ENCODE results near the gene CEP85L. TPM values are rescaled to one million over a fixed set of nuclear protein-coding genes. Genes with fewer than 3 reads are reported as not detected.

Gene CEP85L
- total RNA-seq, 1 donor from 2014 or later: 6.8 TPM

DNA sequence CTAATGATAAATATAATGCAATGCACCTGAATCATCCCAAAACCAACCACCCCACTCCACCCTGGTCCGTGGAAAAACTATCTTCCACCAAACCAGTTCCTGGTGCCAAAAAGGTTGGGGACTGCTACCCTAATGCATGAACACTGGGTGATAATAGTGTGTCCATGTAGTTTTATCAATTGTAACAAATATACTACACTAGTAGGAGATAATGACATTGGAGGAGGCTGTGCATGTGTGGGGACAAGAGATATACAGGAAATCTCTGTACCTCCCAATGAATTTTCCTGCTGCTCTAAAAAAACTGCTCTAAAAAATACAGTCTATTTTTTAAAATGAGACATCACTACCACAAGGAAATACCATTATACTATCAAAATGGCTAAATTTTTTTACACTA, 20.5 kb downstream of the CEP85L start:
- no peak overlapping the region for H3K4me3 Mint-ChIP-seq (ENCODE audit: low read depth)
- no peaks in the 10 kb centered on the region for H3K27me3 Mint-ChIP-seq
- H3K36me3 Mint-ChIP-seq (ENCODE audit: insufficient read depth): no peaks in the 10 kb centered on the region
- no peaks in the 10 kb centered on the region for H3K4me1 Mint-ChIP-seq (ENCODE audit: low read depth)
- H3K9me3 Mint-ChIP-seq (ENCODE audit: low read depth): peaks cover 6% of the 10 kb centered on the region
- H3K27ac Mint-ChIP-seq: no peak overlapping the region
- TF ChIP-seq, protein P1, sequence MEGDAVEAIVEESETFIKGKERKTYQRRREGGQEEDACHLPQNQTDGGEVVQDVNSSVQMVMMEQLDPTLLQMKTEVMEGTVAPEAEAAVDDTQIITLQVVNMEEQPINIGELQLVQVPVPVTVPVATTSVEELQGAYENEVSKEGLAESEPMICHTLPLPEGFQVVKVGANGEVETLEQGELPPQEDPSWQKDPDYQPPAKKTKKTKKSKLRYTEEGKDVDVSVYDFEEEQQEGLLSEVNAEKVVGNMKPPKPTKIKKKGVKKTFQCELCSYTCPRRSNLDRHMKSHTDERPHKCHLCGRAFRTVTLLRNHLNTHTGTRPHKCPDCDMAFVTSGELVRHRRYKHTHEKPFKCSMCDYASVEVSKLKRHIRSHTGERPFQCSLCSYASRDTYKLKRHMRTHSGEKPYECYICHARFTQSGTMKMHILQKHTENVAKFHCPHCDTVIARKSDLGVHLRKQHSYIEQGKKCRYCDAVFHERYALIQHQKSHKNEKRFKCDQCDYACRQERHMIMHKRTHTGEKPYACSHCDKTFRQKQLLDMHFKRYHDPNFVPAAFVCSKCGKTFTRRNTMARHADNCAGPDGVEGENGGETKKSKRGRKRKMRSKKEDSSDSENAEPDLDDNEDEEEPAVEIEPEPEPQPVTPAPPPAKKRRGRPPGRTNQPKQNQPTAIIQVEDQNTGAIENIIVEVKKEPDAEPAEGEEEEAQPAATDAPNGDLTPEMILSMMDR (IDR thresholded peaks at IDR 0.05; ENCODE audit: unreplicated experiment): no peak
- DNase-seq (ENCODE audit: low spot score, unreplicated experiment): no peak

DNA sequence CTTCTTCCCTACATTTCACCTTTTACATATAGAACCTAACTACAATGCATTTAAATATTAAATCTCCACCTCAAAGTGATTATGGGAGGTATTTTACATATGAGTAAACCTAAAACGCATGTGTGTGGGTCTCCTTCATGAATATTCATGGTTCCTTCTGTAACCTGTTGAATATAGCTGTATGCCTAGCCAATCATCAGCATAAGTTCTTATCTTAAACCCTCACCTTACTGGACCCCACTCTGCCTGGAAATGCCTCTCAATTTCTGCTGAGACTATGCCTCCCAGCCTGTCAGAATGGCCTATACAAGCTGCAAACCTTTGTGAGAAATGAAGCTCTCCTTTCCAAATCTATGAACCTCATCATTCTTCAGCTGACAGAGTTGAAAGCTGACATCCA, 21.3 kb downstream of the CEP85L start:
- Mint-ChIP-seq H3K4me3 (ENCODE audit: low read depth) (no peak overlapping the region), H3K36me3 (ENCODE audit: insufficient read depth) (no peaks in the 10 kb centered on the region), H3K27me3 (no peaks in the 10 kb centered on the region), H3K27ac (no peak overlapping the region), H3K4me1 (ENCODE audit: low read depth) (no peaks in the 10 kb centered on the region), H3K9me3 (ENCODE audit: low read depth) (peaks cover 6% of the 10 kb centered on the region)
- DNase-seq (ENCODE audit: low spot score, unreplicated experiment): no peak
- TF ChIP-seq, protein P1 (IDR thresholded peaks at IDR 0.05; ENCODE audit: unreplicated experiment): no peak

DNA sequence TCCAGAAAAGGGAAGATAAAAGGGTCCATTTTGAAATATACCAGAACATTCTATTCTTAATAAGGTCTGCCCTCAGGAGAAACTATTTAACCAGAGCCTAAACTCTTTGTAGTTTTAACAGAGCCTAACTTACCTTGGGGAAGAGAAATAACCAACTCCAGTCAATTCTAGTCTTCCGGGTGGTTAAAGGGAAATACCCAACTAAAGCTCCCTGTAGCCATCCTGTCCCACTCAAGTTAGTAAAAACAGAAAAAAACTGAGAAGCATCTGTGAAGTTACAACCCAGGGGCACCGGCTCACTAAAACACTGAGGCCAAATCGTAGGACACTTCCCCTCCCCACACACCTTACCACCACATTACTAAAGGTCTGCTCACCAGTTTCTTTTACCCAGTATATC, 23.7 kb downstream of the CEP85L start:
- TF ChIP-seq, protein P1 (IDR thresholded peaks at IDR 0.05; ENCODE audit: unreplicated experiment): no peak
- Mint-ChIP-seq H3K4me3 (ENCODE audit: low read depth) (no peak overlapping the region), H3K9me3 (ENCODE audit: low read depth) (peaks cover 6% of the 10 kb centered on the region)

DNA sequence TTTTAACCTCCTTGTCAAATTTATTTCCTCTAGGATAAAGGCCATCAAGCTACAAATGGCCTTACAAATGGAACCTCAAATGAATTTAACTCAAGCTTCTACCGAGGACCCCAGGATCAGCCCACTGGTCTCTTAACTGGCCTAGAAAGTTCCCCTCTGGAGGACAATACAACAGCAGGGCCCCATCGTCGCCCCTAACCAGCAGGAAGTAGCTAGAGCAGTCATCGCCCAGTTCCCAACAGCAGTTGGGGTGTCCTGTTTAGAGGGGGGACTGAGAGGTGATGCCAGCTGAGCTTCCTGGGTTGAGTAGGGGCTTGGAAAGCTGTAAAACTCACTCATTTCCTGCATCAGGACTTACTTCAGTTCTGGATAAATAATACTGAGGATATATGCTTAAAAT, 25.6 kb downstream of the CEP85L start:
- Mint-ChIP-seq H3K4me3 (ENCODE audit: low read depth) (no peak overlapping the region), H3K4me1 (ENCODE audit: low read depth) (no peaks in the 10 kb centered on the region), H3K27me3 (no peaks in the 10 kb centered on the region), H3K36me3 (ENCODE audit: insufficient read depth) (no peaks in the 10 kb centered on the region), H3K9me3 (ENCODE audit: low read depth) (peaks cover 6% of the 10 kb centered on the region), H3K27ac (no peak overlapping the region)
- DNase-seq (ENCODE audit: low spot score, unreplicated experiment): no peak
- TF ChIP-seq, protein P1 (IDR thresholded peaks at IDR 0.05; ENCODE audit: unreplicated experiment): no peak

More for the DNA sequence above, 23.7 kb downstream of the CEP85L start:
- H3K27ac Mint-ChIP-seq: no peak overlapping the region
- H3K36me3 Mint-ChIP-seq (ENCODE audit: insufficient read depth): no peaks in the 10 kb centered on the region
- no peaks in the 10 kb centered on the region for H3K4me1 Mint-ChIP-seq (ENCODE audit: low read depth)
- no peaks in the 10 kb centered on the region for H3K27me3 Mint-ChIP-seq
- no peak for DNase-seq (ENCODE audit: low spot score, unreplicated experiment)

DNA sequence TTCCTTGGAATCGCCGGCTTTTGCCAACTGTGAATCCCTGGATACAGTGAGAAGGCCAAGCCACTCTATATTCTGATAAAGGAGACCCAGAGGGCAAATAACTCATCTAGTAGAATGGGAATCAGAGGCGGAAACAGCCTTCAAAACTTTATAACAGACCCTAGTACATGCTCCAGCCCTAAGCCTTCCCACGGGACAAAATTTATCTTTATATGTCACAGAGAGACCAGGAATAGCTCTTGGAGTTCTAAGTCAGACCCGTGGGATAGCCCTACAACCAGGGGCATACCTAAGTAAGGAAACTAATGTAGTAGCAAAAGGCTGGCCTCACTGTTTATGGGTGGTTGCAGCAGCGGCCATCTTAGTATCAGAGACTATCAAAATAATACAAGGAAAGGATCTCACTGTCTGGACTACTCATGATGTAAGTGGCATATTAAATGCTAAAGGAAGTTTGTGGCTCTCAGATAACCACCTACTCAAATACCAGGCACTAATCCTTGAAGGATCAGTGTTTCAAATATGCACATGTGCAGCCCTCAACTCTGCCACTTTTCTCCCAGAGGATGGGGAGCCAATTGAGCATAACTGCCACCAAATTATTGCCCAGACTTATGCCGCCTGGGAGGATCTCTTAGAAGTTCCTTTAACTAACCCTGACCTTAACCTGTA, 29.5 kb downstream of the CEP85L start:
- TF ChIP-seq, protein P1 (IDR thresholded peaks at IDR 0.05; ENCODE audit: unreplicated experiment): no peak
- H3K4me1 Mint-ChIP-seq (ENCODE audit: low read depth): peaks cover 4% of the 10 kb centered on the region
- DNase-seq (ENCODE audit: low spot score, unreplicated experiment): no peak
- H3K36me3 Mint-ChIP-seq (ENCODE audit: insufficient read depth): no peaks in the 10 kb centered on the region
- H3K27ac Mint-ChIP-seq: no peak overlapping the region
- H3K9me3 Mint-ChIP-seq (ENCODE audit: low read depth): peaks cover 6% of the 10 kb centered on the region
- no peaks in the 10 kb centered on the region for H3K27me3 Mint-ChIP-seq
- H3K4me3 Mint-ChIP-seq (ENCODE audit: low read depth): no peak overlapping the region
